H1 (cell line): ENCODE results near the gene RADIL. TPM values are rescaled to one million over a fixed set of nuclear protein-coding genes. Genes with fewer than 3 reads are reported as not detected.

Experiments used
- CTCF ChIA-PET: fragments of 300-600 bp; sonication (Branson Sonifier 250); formaldehyde crosslinking; loops from one replicate; lab custom pipeline; 2021; ENCODE audit not compliant: partially characterized antibody; lab: Charles Lee
- POLR2A ChIA-PET: fragments of 300-600 bp; sonication (Branson Sonifier 250); formaldehyde crosslinking; loops from one replicate; lab custom pipeline; 2021; ENCODE audit warnings: inconsistent platforms; ENCODE audit not compliant: partially characterized antibody; lab: Charles Lee
- DNase-seq, 2 experiments: peaks; one replicate each; pipeline versions ENCODE4 v3.0.0 to v3.0.0-alpha.2; 2010 to 2022; ENCODE audit warnings: low spot score in 2 of 2, low read depth in 1 of 2, mixed read lengths in 1 of 2
- FAIRE-seq: peaks from 2 replicates; lab custom pipeline; 2011; peaks lifted over from hg19 to GRCh38; lab: Jason Lieb, UNC
- H2AFZ ChIP-seq: 2 replicates; pipeline ENCODE4 v1.8.1; 2012; ENCODE audit warnings: low read length, inconsistent platforms
- H2AK5ac ChIP-seq: 2 replicates; pipeline ENCODE4 v1.6.1; 2013; ENCODE audit warnings: low read depth, low read length
- H2BK120ac ChIP-seq: replicated peaks from 2 replicates; pipeline ENCODE3; 2013; ENCODE audit warnings: low read depth, low read length, inconsistent platforms
- H2BK12ac ChIP-seq: 2 replicates; pipeline ENCODE4 v1.6.1; 2013; ENCODE audit warnings: low read depth, low read length
- H2BK15ac ChIP-seq: 2 replicates; pipeline ENCODE4 v1.6.1; 2013; ENCODE audit warnings: low read length
- H2BK20ac ChIP-seq: 2 replicates; pipeline ENCODE4 v1.6.1; 2013; ENCODE audit warnings: low read length
- H2BK5ac ChIP-seq: 2 replicates; pipeline ENCODE4 v1.6.1; 2013; ENCODE audit warnings: low read depth, low read length
- H3K14ac ChIP-seq: 2 replicates; pipeline ENCODE4 v1.6.1; 2013; ENCODE audit warnings: inconsistent platforms; ENCODE audit not compliant: insufficient read length
- H3K18ac ChIP-seq: 2 replicates; pipeline ENCODE4 v1.6.1; 2013; ENCODE audit warnings: low read length; ENCODE audit errors: extremely low read depth
- H3K23ac ChIP-seq: 2 replicates; pipeline ENCODE4 v1.6.1; 2013; ENCODE audit warnings: inconsistent platforms; ENCODE audit not compliant: insufficient read length
- H3K23me2 ChIP-seq: 2 replicates; pipeline ENCODE4 v1.6.1; 2013; ENCODE audit warnings: low read depth, low read length
- H3K27ac ChIP-seq: 2 replicates; pipeline ENCODE4 v1.6.1; 2011; ENCODE audit warnings: low read depth, low read length, inconsistent platforms
- H3K27me3 ChIP-seq, 4 experiments: replicated peaks in 1 of 4; 1 replicate in 1 of 4; 2 replicates in 3 of 4; pipeline versions ENCODE4 v1.6.1 to v1.8.1; 2011 to 2013; ENCODE audit warnings: low read length in 3 of 4, mild to moderate bottlenecking in 3 of 4, inconsistent platforms in 2 of 4, mixed read lengths in 2 of 4, moderate library complexity in 1 of 4; ENCODE audit not compliant: control insufficient read depth in 3 of 4, insufficient read depth in 3 of 4; ENCODE audit errors: extremely low read depth in 1 of 4
- H3K36me3 ChIP-seq, 4 experiments: 2 replicates each; pipeline versions ENCODE4 v1.6.1 to v1.8.1; 2011 to 2013; ENCODE audit warnings: mild to moderate bottlenecking in 4 of 4, low read length in 3 of 4, moderate library complexity in 2 of 4, control low read depth in 1 of 4, inconsistent platforms in 1 of 4; ENCODE audit not compliant: insufficient read depth in 4 of 4, control insufficient read depth in 2 of 4
- H3K4ac ChIP-seq: replicated peaks from 2 replicates; pipeline ENCODE3; 2013; ENCODE audit warnings: low read length, low read depth, mixed read lengths, inconsistent platforms; ENCODE audit not compliant: insufficient read length
- H3K4me1 ChIP-seq, 4 experiments: replicated peaks in 1 of 4; 1 replicate in 1 of 4; 2 replicates in 3 of 4; pipeline versions ENCODE4 v1.6.1 to v1.8.1; 2011 to 2013; ENCODE audit warnings: low read length in 3 of 4, inconsistent platforms in 2 of 4, mixed read lengths in 1 of 4; ENCODE audit not compliant: insufficient read depth in 4 of 4, control insufficient read depth in 3 of 4
- H3K4me2 ChIP-seq, 2 experiments: 2 replicates each; pipeline versions ENCODE4 v1.6.1 to v1.8.1; 2011 to 2013; ENCODE audit warnings: low read depth in 2 of 2, low read length in 2 of 2, control low read depth in 1 of 2, inconsistent platforms in 1 of 2, mild to moderate bottlenecking in 1 of 2; ENCODE audit not compliant: insufficient read depth in 1 of 2
- H3K4me3 ChIP-seq, 4 experiments: fragments of 200-600, 300-600 bp in 1 of 4; sonication (generic), shearing (Covaris generic), sonication (Bioruptor Twin) in 1 of 4; 2 replicates each; pipeline versions ENCODE4 v1.5.1 to v1.8.1; 2011 to 2016; ENCODE audit warnings: low read length in 4 of 4, low read depth in 3 of 4, control low read depth in 2 of 4, inconsistent platforms in 2 of 4, mild to moderate bottlenecking in 2 of 4, mixed read lengths in 1 of 4, moderate library complexity in 1 of 4; ENCODE audit not compliant: insufficient read depth in 2 of 4; ENCODE audit errors: extremely low read depth in 1 of 4
- H3K56ac ChIP-seq: replicated peaks from 2 replicates; pipeline ENCODE3; 2013; ENCODE audit warnings: low read depth, mild to moderate bottlenecking, mixed read lengths, low read length, inconsistent platforms; ENCODE audit not compliant: insufficient read length
- H3K79me1 ChIP-seq: 2 replicates; pipeline ENCODE4 v1.6.1; 2013; ENCODE audit warnings: low read depth, low read length, control low read depth
- H3K79me2 ChIP-seq, 2 experiments: 2 replicates each; pipeline versions ENCODE4 v1.6.1 to v1.8.1; 2012 to 2013; ENCODE audit warnings: low read length in 2 of 2, mild to moderate bottlenecking in 2 of 2, inconsistent platforms in 1 of 2; ENCODE audit not compliant: insufficient read depth in 2 of 2, control insufficient read depth in 1 of 2
- H3K9ac ChIP-seq, 4 experiments: replicated peaks in 1 of 4; 1 replicate in 1 of 4; 2 replicates in 3 of 4; pipeline versions ENCODE4 v1.6.1 to v1.8.1; 2011 to 2013; ENCODE audit warnings: low read depth in 3 of 4, low read length in 3 of 4, control low read depth in 2 of 4, mild to moderate bottlenecking in 2 of 4, moderate library complexity in 2 of 4, inconsistent platforms in 1 of 4; ENCODE audit errors: extremely low read depth in 1 of 4
- H3K9me3 ChIP-seq, 2 experiments: 2 replicates each; pipeline versions ENCODE4 v1.6.1 to v1.8.1; 2012 to 2013; ENCODE audit warnings: mild to moderate bottlenecking in 2 of 2, moderate library complexity in 2 of 2, control low read depth in 1 of 2, inconsistent platforms in 1 of 2, low read depth in 1 of 2, low read length in 1 of 2, mixed read lengths in 1 of 2; ENCODE audit not compliant: insufficient read depth in 2 of 2
- H4K20me1 ChIP-seq, 2 experiments: replicated peaks in 1 of 2; 2 replicates each; pipeline versions ENCODE3 to v1.8.1; 2011 to 2013; ENCODE audit warnings: inconsistent platforms in 2 of 2, low read length in 2 of 2, mild to moderate bottlenecking in 1 of 2; ENCODE audit not compliant: insufficient read depth in 2 of 2, control insufficient read depth in 1 of 2
- H4K5ac ChIP-seq: 2 replicates; pipeline ENCODE4 v1.6.1; 2013; ENCODE audit warnings: low read length, low read depth, mixed read lengths, inconsistent platforms; ENCODE audit not compliant: insufficient read length
- H4K8ac ChIP-seq: 2 replicates; pipeline ENCODE4 v1.8.0; 2013; ENCODE audit warnings: mild to moderate bottlenecking, moderate library complexity, low read length, inconsistent platforms; ENCODE audit not compliant: insufficient read depth; ENCODE audit errors: extremely low read depth
- H4K91ac ChIP-seq: replicated peaks from 2 replicates; pipeline ENCODE3; 2013; ENCODE audit warnings: low read length, mixed read lengths, inconsistent platforms; ENCODE audit not compliant: insufficient read length
- CEBPB ChIP-seq: IDR thresholded peaks from 2 replicates; pipeline ENCODE4 v1.6.1; 2012; ENCODE audit warnings: low read depth, low read length
- RNF2 ChIP-seq: fragments of 200-900, 300-1000 bp; sonication (generic); IDR thresholded peaks from 2 replicates; pipeline ENCODE4 v1.7.1; 2016; ENCODE audit warnings: borderline replicate concordance, low read depth, mild to moderate bottlenecking, antibody characterized with exemption, low read length; ENCODE audit not compliant: poor library complexity, severe bottlenecking; ENCODE audit errors: missing control alignments
- WGBS, 2 experiments: shearing (Covaris generic) in 1 of 2; methylation state at CpG; one replicate each; pipeline versions ENCODE4 v1.1.6 to v1.1.7; 2013 to 2015; ENCODE audit warnings: low lambda C conversion rate in 2 of 2, mixed read lengths in 2 of 2, inconsistent platforms in 1 of 2, low coverage in 1 of 2, missing lambda C conversion rate in 1 of 2; ENCODE audit not compliant: insufficient replicate concordance in 2 of 2, insufficient coverage in 1 of 2, insufficient read length in 1 of 2; ENCODE audit errors: extremely low coverage in 1 of 2, missing lambda C conversion rate in 1 of 2; 5-methylcytosine and 5-hydroxymethylcytosine counted together
- polyA plus RNA-seq, 7 experiments: library from polyadenylated mRNA; depleted of rRNA in 3 of 7; stranded (reverse) in 5 of 7; unstranded in 2 of 7; fragments of >200 nt in 5 of 7; fragments of 200-250 nt in 2 of 7; gene quantifications; 1 replicate in 5 of 7; 2 replicates in 1 of 7; 4 replicates in 1 of 7; pipeline versions ENCODE4 v1.2.1 to v1.2.3, GENCODE V29; 2011 to 2013; ENCODE audit warnings: missing spikeins in 2 of 7, mixed read lengths in 2 of 7
- total RNA-seq: library from RNA; stranded (reverse); fragmentation: NEBNext Ultra II Directional; extraction: Animal tissue kit (Norgen Biotek cat#: 25700); gene quantifications from 2 replicates; pipeline ENCODE4 v1.2.1, GENCODE V29; 2021

RADIL gene
- total and polyA plus RNA-seq, 2 of the 8 experiments (the other 6 are each of a cell fraction or from before 2014, with no cell fraction given), result 5.0 to 5.4 TPM

DNA sequence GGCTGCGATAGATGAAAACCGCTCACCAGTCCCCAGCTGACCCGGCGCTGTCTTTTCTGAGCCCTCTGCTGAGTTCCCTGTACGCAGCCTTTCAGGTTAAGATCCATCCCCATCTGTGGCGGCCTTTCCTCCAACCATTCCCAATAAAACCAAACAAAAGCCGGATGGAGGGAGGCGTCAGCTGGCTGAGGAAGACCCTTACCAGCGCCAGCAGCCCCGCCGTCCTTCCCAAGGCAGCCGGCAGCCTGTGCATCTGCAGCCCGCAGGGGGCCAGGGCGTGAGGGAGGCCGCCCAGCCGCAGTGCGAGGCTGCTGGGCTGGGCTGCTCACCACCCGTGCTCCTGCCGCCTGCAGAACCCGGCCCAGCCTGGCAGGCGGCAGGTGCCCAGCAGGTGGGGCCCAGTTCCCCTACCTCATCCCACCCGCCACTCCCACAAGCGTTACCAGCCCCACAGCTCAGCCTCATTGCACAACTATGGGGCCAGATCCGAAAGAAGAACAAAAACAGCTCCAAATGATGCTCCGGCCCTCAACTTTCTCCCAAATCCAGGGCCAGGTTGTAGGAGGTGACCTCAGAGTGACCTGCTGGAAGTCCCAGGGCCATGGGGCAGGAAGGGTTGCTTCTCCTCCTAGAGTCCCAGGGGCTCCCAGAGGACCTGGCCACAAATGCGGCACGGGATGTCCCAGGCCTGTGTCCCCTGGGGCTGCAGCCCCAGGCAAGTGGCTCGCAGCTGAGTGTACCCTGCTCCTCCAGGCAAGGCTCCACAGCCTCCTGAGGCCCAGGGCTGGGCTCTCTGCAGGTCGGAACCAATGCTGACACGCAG lies 45.5 kb downstream of the RADIL start:
- Histone ChIP-seq H3K36me3 (no peaks in the 10 kb centered on the region), H3K4me2 (no peak overlapping the region), H3K23me2 (peaks cover 2% of the 10 kb centered on the region; the same call in 1 of the 2 replicates), H2BK5ac (no peak overlapping the region), H3K79me2 (no peaks in the 10 kb centered on the region), H4K5ac (no peak overlapping the region), H2BK20ac (no peak overlapping the region), H2BK15ac (no peak overlapping the region), H3K18ac (no peak overlapping the region; the same call in 1 of the 2 replicates), H3K9me3 (no peaks in the 10 kb centered on the region), H3K9ac (no peak overlapping the region), H3K27me3 (no peaks in the 10 kb centered on the region), H3K23ac (no peak overlapping the region), H4K20me1 (peaks cover 0 to 6% of the 10 kb centered on the region in 2 experiments), H3K4ac (no peak overlapping the region), H4K91ac (no peak overlapping the region), H2AFZ (no peak overlapping the region), H3K27ac (no peak overlapping the region), H3K4me3 (no peak overlapping the region), H3K79me1 (no peaks in the 10 kb centered on the region), H3K14ac (no peak overlapping the region), H2BK120ac (no peak overlapping the region), H2BK12ac (no peak overlapping the region), H2AK5ac (no peak overlapping the region), H3K4me1 (peaks cover 0 to 4% (median 0%) of the 10 kb centered on the region in 4 experiments; a peak in 1 of 7 replicates), H3K56ac (no peak overlapping the region), H4K8ac (peak overlapping the region; percentile 11; the same call in 1 of the 2 replicates)
- TF ChIP-seq CEBPB (0 out of 2 replicates have a peak, but pooled peaks have one; percentile 50), RNF2 (no peak)
- WGBS, 2 experiments, result 78% methylated on average over 18 of the region's 30 CpGs; no CpG with 5 or more reads in 1 of the 2 experiments
- ChIA-PET POLR2A (no interaction called here), CTCF (interaction anchor here (1.2 to 1.9 kb wide), 5 partner anchors 8 to 222 kb away, joined by 3 to 10 read pairs (median 4); partner anchors contain the start of gene RADIL)
- FAIRE-seq, result no peak
- peak in 1 of 2 experiments; percentile 50 for DNase-seq
